Adrenal gland (tissue), 12 donors: ENCODE measurements around the gene ACKR2. TPM values are rescaled to one million over a fixed set of nuclear protein-coding genes. Genes with fewer than 3 reads are reported as not detected.

ENCODE experiments used
- DNase-seq, 7 donors: peaks; one replicate each; pipeline ENCODE4 v3.0.0-alpha.2; 2019 to 2020
- H3K27ac ChIP-seq, 5 donors: fragments of 200-600 bp; sonication (generic) in 4 of 5; 1 replicate in 3 of 5; 2 replicates in 2 of 5; pipeline versions ENCODE4 v1.5.1 to v1.8.0; 2016 to 2020; ENCODE audit warnings: mild to moderate bottlenecking in 1 of 5
- H3K27me3 ChIP-seq: fragments of 200-600 bp; 2 replicates; pipeline ENCODE4 v1.8.0; 2021
- H3K36me3 ChIP-seq, 2 donors: fragments of 200-600 bp; replicated peaks in 1 of 2; 1 replicate in 1 of 2; 2 replicates in 1 of 2; pipeline versions ENCODE4 v1.5.1 to v1.8.0; 2018 to 2022
- H3K4me1 ChIP-seq, 2 donors: fragments of 200-600 bp; replicated peaks in 1 of 2; 1 replicate in 1 of 2; 2 replicates in 1 of 2; pipeline versions ENCODE4 v1.5.1 to v1.8.0; 2018 to 2021
- H3K4me3 ChIP-seq, 4 donors: fragments of 200-600 bp; sonication (generic) in 3 of 4; one replicate each; pipeline ENCODE4 v1.5.1; 2016 to 2018
- H3K9me3 ChIP-seq, 3 donors: fragments of 200-600 bp; sonication (generic) in 1 of 3; replicated peaks in 1 of 3; 1 replicate in 2 of 3; 2 replicates in 1 of 3; pipeline versions ENCODE4 v1.5.1 to v1.8.0; 2016 to 2021
- CTCF ChIP-seq, 6 experiments: fragments of 450-650 bp in 4 of 6; fragments of 200-600 bp in 2 of 6; sonication (generic) in 1 of 6; IDR thresholded peaks; 1 replicate in 5 of 6; 2 replicates in 1 of 6; pipeline versions ENCODE4 v1.5.1 to v1.8.0; 2016 to 2021; ENCODE audit warnings: antibody characterized with exemption in 6 of 6, mild to moderate bottlenecking in 2 of 6, moderate library complexity in 1 of 6
- POLR2A ChIP-seq, 2 donors: fragments of 450-650 bp; IDR thresholded peaks; one replicate each; pipeline ENCODE4 v1.6.1; 2017; ENCODE audit warnings: antibody characterized with exemption in 2 of 2, mild to moderate bottlenecking in 2 of 2, moderate library complexity in 1 of 2
- WGBS, 4 donors: extraction: QIAGEN DNeasy Blood & Tissue Kit in 2 of 4; methylation state at CpG; one replicate each; pipeline versions ENCODE4 v1.1.5 to v1.1.7; 2013 to 2017; 5-methylcytosine and 5-hydroxymethylcytosine counted together
- intact Hi-C, 2 donors: fragments of 100-400 bp; cut with DNase I; formaldehyde crosslinking; loops; one replicate each; pipeline versions ENCODE4 v1.14.1 to v1.15.0; 2022 to 2023
- polyA plus RNA-seq, 3 donors: library from polyadenylated mRNA; stranded (reverse); fragments of 200-250 nt in 2 of 3; fragments of 350-450 nt in 1 of 3; fragmentation: Illumina TruSeq in 1 of 3; extraction: RNeasy Lipid Tissue Mini Kit (QIAGEN cat#74804) in 1 of 3; gene quantifications; one replicate each; pipeline ENCODE4 v1.2.3, GENCODE V29; 2013 to 2014
- total RNA-seq, 9 donors: library from RNA; depleted of rRNA in 4 of 9; stranded (reverse); fragments of >200 nt in 4 of 9; fragments of 120-200 nt in 1 of 9; fragmentation: NEBNext Ultra II Directional in 1 of 9; extraction: Animal tissue kit (Norgen Biotek cat#: 25700) in 1 of 9; gene quantifications; one replicate each; pipeline versions ENCODE4 v1.1.0 to v1.2.4, GENCODE V29; 2013 to 2023
- donor health status: healthy with polysubstance abuse.
- donor health status: Bipolar disorder and iron deficiency.
- donor health status: DM: yes; HTN: yes; CAD: no.
- donor health status: DM: no; HTN: no; CAD: no.
- donor health status: DM: no; HTN: no; CAD: no.
- donor health status: DM: yes; HTN: yes; CAD: no.

Gene ACKR2
- total and polyA plus RNA-seq, 12 donors, result 1.1 to 19.9 (median 3.0) TPM

DNA sequence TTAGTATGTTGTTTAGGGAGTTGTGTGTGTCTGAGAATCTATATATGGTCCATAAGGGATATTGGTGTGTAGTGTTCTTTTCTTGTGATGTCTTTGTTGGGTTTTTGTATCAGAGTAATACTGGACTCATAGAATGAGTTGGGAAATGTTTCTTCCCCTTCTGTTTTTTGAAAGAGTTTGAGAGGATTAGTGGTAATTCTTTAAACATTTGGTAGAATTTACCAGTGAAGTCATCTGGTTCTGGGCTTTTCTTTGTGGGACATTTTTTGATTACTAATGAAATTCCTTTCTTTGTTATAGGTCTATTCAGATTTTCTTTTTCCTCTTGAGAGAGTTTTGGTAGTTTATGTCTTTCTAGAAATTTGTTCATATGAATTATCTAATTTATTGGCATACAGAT lies 16.9 kb downstream of the ACKR2 start:
- TF ChIP-seq POLR2A (IDR thresholded peaks at IDR 0.05), result no peak
- TF ChIP-seq CTCF (IDR thresholded peaks at IDR 0.05), result no peak
- Histone ChIP-seq H3K4me1 (no peaks in the 10 kb centered on the region), H3K27me3 (no peaks in the 10 kb centered on the region), H3K9me3 (no peaks in the 10 kb centered on the region), H3K27ac (no peak overlapping the region), H3K36me3 (no peaks in the 10 kb centered on the region), H3K4me3 (no peak overlapping the region)
- DNase-seq, result no peak
- intact Hi-C loops, result no loop called here

- no peaks in the 10 kb centered on the region for H3K36me3 ChIP-seq
- TF ChIP-seq POLR2A (IDR thresholded peaks at IDR 0.05) (no peak), CTCF (IDR thresholded peaks at IDR 0.05) (no peak)
- DNase-seq, result no peak
- no peaks in the 10 kb centered on the region for H3K27me3 ChIP-seq
- intact Hi-C loops, result no loop called here
- H3K4me3 ChIP-seq, result no peak overlapping the region
- no peaks in the 10 kb centered on the region for H3K4me1 ChIP-seq
- H3K27ac ChIP-seq, result no peak overlapping the region
- H3K9me3 ChIP-seq, result no peaks in the 10 kb centered on the region
These were observed 17.8 kb downstream of the ACKR2 start for GRCh38 chr3:42827023-42827422.

- no peak for DNase-seq
- Histone ChIP-seq H3K36me3 (no peaks in the 10 kb centered on the region), H3K4me1 (no peaks in the 10 kb centered on the region), H3K9me3 (no peaks in the 10 kb centered on the region), H3K27me3 (no peaks in the 10 kb centered on the region), H3K4me3 (no peak overlapping the region), H3K27ac (no peak overlapping the region)
- intact Hi-C loops, result no loop called here
- TF ChIP-seq POLR2A (IDR thresholded peaks at IDR 0.05) (no peak), CTCF (IDR thresholded peaks at IDR 0.05) (no peak)
- WGBS, 4 donors, result 73 to 86% (median 82%) methylated on average over 4 of the region's 4 CpGs
These were observed 18.4 kb downstream of the ACKR2 start for GRCh38 chr3:42827654-42828053.

GRCh38 chr3:42829083-42829627 lies 19.9 kb downstream of the ACKR2 start:
- H3K27ac ChIP-seq, result no peak overlapping the region
- H3K9me3 ChIP-seq, result no peaks in the 10 kb centered on the region
- no peak for DNase-seq
- no peaks in the 10 kb centered on the region for H3K36me3 ChIP-seq
- H3K4me3 ChIP-seq, result no peak overlapping the region
- WGBS, 4 donors, result 79 to 89% (median 81%) methylated on average over 5 of the region's 5 CpGs
- no peaks in the 10 kb centered on the region for H3K4me1 ChIP-seq
- TF ChIP-seq CTCF (IDR thresholded peaks at IDR 0.05), result no peak
- TF ChIP-seq POLR2A (IDR thresholded peaks at IDR 0.05), result no peak
- intact Hi-C loops, result no loop called here
- H3K27me3 ChIP-seq, result no peaks in the 10 kb centered on the region
